GM12892 (cell line): Measurements from ENCODE around the gene GON4L.

Experiments
- POLR2A ChIP-seq: IDR thresholded peaks from 2 replicates; pipeline ENCODE4 v1.6.1; 2011; ENCODE audit warnings: low read depth, low read length, control low read depth
- TAF1 ChIP-seq: IDR thresholded peaks from 2 replicates; pipeline ENCODE4 v1.6.1; 2011; ENCODE audit warnings: low read depth, mild to moderate bottlenecking, control low read depth, low read length, borderline replicate concordance

GRCh38 chr1:155827450-155827849, 29.6 kb downstream of the GON4L start:
- TF ChIP-seq POLR2A: no peak
- no peak for TF ChIP-seq TAF1
